ENCODE results near the gene OR6M1. TPM values are rescaled to one million over a fixed set of nuclear protein-coding genes. Genes with fewer than 3 reads are reported as not detected.

OR6M1 gene
- not detected in 2 replicates for total RNA-seq (2014; rRNA removed; shearing (Covaris generic))
- not detected in 2 replicates for polyA plus RNA-seq (2016; fragmentation: Nextera tagmentation; extraction: Ambion mirVana)
- long read RNA-seq: 0 reads

GRCh38 chr11:123806249-123806648 lies at the start of gene OR6M1:
OR6M1 (minus strand) TSS chr11:123806349; CDS start chr11:123806349, 0 bp downstream.
- Histone ChIP-seq H3K4me2 (no peak within 1 kb of the TSS), H2AFZ (0 out of 2 replicates have a peak within 1 kb of the TSS, but pooled peaks have one; percentile 4), H3K27ac (ENCODE audit: low read depth) (no peak within 1 kb of the TSS), H3K36me3 (ENCODE audit: insufficient read depth) (no peaks in the 10 kb centered on the region), H3K9me2 (ENCODE audit: insufficient read depth) (no peaks in the 10 kb centered on the region), H3K4me3 (no peak within 1 kb of the TSS), H3F3A (replicated peaks; ENCODE audit: low read depth) (no peaks in the 10 kb centered on the region), H3K4me1 (ENCODE audit: insufficient read depth) (no peaks in the 10 kb centered on the region), H4K20me1 (replicated peaks; ENCODE audit: insufficient read depth) (no peaks in the 10 kb centered on the region), H3K27me3 (ENCODE audit: insufficient read depth) (no peaks in the 10 kb centered on the region), H3K79me2 (replicated peaks; ENCODE audit: insufficient read depth) (no peaks in the 10 kb centered on the region)
- H3K9me3 Mint-ChIP-seq: no peaks in the 10 kb centered on the region
- ATAC-seq (no peak), DNase-seq (ENCODE audit: low spot score) (no peak)
- H3K36me3 Mint-ChIP-seq (ENCODE audit: low read depth): no peaks in the 10 kb centered on the region; the same call in 2 of the 3 replicates
- no peak within 1 kb of the TSS for H3K4me3 Mint-ChIP-seq
- TF ChIP-seq ETS1 (IDR thresholded peaks at IDR 0.05) (no peak), STAT1 (IDR thresholded peaks at IDR 0.05; ENCODE audit: unreplicated experiment) (no peak), POLR2AphosphoS5 (IDR thresholded peaks at IDR 0.05; ENCODE audit: low read depth) (no peak), CREB1 (CRISPR knock-in tag; IDR thresholded peaks at IDR 0.05; ENCODE audit: low read depth) (no peak), EZH2phosphoT487 (IDR thresholded peaks at IDR 0.05; ENCODE audit: unreplicated experiment) (no peak), ZNF114 (CRISPR knock-in tag; IDR thresholded peaks at IDR 0.05) (no peak), ZNF331 (CRISPR knock-in tag; IDR thresholded peaks at IDR 0.05; ENCODE audit: low read depth) (no peak), ZNF462 (CRISPR knock-in tag; IDR thresholded peaks at IDR 0.05) (no peak), CTCF (conservative IDR thresholded peaks at IDR 0.05; ENCODE audit: low read depth in 2 of 2) (no peak), NANOG (IDR thresholded peaks at IDR 0.05; ENCODE audit: borderline replicate concordance) (no peak), REST (IDR thresholded peaks at IDR 0.05; ENCODE audit: unreplicated experiment) (no peak), EZH2 (IDR thresholded peaks at IDR 0.05; ENCODE audit: low read depth, unreplicated experiment) (no peak), JUNB (IDR thresholded peaks at IDR 0.05; ENCODE audit: unreplicated experiment) (no peak)
- H3K27ac Mint-ChIP-seq: no peak within 1 kb of the TSS
- peaks cover 1% of the 10 kb centered on the region for H3K27me3 Mint-ChIP-seq (ENCODE audit: insufficient read depth, low read depth, poor library complexity)
- H3K4me1 Mint-ChIP-seq: peaks cover 2% of the 10 kb centered on the region; the same call in 1 of the 3 replicates
